ENCODE data around the gene ZNF627.
"Not testable (repeated sequence)": the region's sequence is repeated elsewhere in the genome, so short reads cannot be mapped to it uniquely, and the experiment has no call there.

ZNF627 gene

DNA sequence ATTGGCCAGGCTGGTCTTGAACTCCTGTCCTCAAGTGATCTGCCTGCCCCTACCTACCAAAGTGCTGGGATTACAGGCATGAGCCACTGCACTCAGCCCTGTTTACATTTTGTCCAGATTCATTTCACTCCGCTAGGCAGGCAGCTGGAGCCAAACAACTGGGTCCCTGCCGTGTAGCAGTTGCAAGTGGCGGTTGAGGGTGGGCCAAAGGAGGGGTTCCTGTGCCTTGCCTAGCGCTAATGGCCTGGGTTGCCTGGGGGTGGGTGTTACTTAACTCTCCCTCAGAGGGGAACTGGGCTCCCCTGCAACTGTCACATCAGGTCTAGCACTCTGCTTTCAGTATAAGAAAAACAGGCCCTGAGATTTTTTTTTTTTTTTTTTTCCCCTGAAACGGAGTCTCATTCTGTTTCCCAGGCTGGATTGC lies 27.2 kb upstream of the ZNF627 start (continued):
- peak; percentile 49; the same call in 1 of the 2 replicates for TF ChIP-seq ZNF10 (tag by site-specific recombination; IDR thresholded peaks at IDR 0.05)
- 0 out of 2 replicates have a peak, but pooled peaks have one; percentile 27 for TF ChIP-seq KLF1 (tag by site-specific recombination; IDR thresholded peaks at IDR 0.05)

DNA sequence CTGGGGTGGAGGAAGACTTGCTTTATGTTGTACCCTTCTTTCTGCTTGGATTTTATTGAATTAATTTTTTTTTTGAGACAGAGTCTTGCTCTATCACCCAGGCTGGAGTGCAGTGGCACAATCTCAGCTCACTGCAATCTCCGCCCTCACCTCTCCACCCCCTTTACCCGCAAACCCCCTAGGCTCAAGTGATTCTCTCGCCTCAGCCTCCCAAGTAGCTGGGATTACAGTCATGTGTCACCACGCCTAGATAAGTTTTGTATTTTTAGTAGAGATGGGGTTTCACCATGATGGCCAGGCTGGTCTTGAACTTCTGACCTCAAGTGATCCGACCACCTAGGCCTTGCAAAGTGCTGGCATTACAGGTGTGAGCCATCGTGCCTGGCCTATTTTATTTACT lies 23.9 kb upstream of the ZNF627 start:
- H3K27ac ChIP-seq (ENCODE audit: extremely low read depth, low read depth, low read length); H3K9me3 ChIP-seq (ENCODE audit: control insufficient read depth, insufficient read depth, low read depth, low read length); H3K4me1 ChIP-seq (ENCODE audit: control insufficient read depth, insufficient read depth, low read length); H3K36me3 ChIP-seq (ENCODE audit: control insufficient read depth in 2 of 2, insufficient read depth in 1 of 2, low read length in 2 of 2); H3K4me3 ChIP-seq (ENCODE audit: low read depth, low read length): not testable (repeated sequence)
- ChIA-PET CTCF (interaction anchor here (1.8 kb wide), 1 partner anchor 13 kb away, joined by 7 read pairs; no protein-coding TSS in a partner anchor), POLR2A (interaction anchor here (0.7 kb wide), 1 partner anchor 121 kb away, joined by 4 read pairs; no protein-coding TSS in a partner anchor)

GRCh38 chr19:11573763-11574162 lies 23.5 kb upstream of the ZNF627 start:
- H3K9me3 ChIP-seq (ENCODE audit: control insufficient read depth, insufficient read depth, low read depth, low read length); H3K36me3 ChIP-seq (ENCODE audit: control insufficient read depth in 2 of 2, insufficient read depth in 1 of 2, low read length in 2 of 2); POLR2A ChIA-PET; H3K4me1 ChIP-seq (ENCODE audit: control insufficient read depth, insufficient read depth, low read length); H3K27ac ChIP-seq (ENCODE audit: extremely low read depth, low read depth, low read length); H3K4me3 ChIP-seq (ENCODE audit: low read depth, low read length): not testable (repeated sequence)
- CTCF ChIA-PET, result interaction anchor here (1.3 to 1.8 kb wide), 3 partner anchors 11 to 13 kb away, joined by 3 to 7 read pairs (median 5); no protein-coding TSS in a partner anchor

DNA sequence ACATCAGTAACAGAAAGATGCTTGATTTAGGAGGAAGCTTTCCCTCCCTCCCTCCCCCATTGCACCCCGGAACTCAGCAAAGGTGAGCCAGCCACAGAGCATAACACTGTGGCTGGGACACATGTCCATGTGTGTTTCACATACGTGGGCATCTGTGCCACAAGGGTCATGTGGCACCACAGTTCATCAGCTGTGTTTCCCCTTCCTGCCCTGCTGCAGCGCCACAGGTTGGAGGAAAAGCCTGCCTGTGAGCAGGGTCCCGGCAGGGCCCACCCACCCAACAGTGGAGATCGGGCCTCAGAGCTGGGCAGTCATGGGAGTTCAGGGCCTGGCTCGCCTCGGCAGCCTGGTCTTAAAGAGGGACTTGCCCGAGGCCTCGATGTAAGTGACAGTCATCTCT lies 22.6 kb upstream of the ZNF627 start:
- POLR2A ChIA-PET, result no interaction called here
- Histone ChIP-seq H3K9me3 (ENCODE audit: control insufficient read depth, insufficient read depth, low read depth, low read length) (no peaks in the 10 kb centered on the region), H3K36me3 (ENCODE audit: control insufficient read depth in 2 of 2, insufficient read depth in 1 of 2, low read length in 2 of 2) (no peaks in the 10 kb centered on the region), H3K27ac (ENCODE audit: extremely low read depth, low read depth, low read length) (no peak overlapping the region), H3K4me3 (ENCODE audit: low read depth, low read length) (no peak overlapping the region), H3K4me1 (ENCODE audit: control insufficient read depth, insufficient read depth, low read length) (no peaks in the 10 kb centered on the region)
- TF ChIP-seq ZSCAN30 (tag by site-specific recombination; IDR thresholded peaks at IDR 0.05) (no peak), ZNF416 (tag by site-specific recombination; IDR thresholded peaks at IDR 0.05) (no peak), ZNF350 (tag by site-specific recombination; IDR thresholded peaks at IDR 0.05) (no peak), ZNF175 (tag by site-specific recombination; IDR thresholded peaks at IDR 0.05) (no peak), SALL2 (tag by site-specific recombination; IDR thresholded peaks at IDR 0.05; ENCODE audit: borderline replicate concordance) (no peak), PRDM2 (tag by site-specific recombination; IDR thresholded peaks at IDR 0.05; ENCODE audit: borderline replicate concordance) (no peak), ZBTB49 (tag by site-specific recombination; IDR thresholded peaks at IDR 0.05; ENCODE audit: low read depth) (no peak), YY2 (tag by site-specific recombination; IDR thresholded peaks at IDR 0.05) (no peak), ZNF624 (tag by site-specific recombination; IDR thresholded peaks at IDR 0.05) (no peak), ZNF2 (tag by site-specific recombination; IDR thresholded peaks at IDR 0.05) (no peak), ZXDB (tag by site-specific recombination; IDR thresholded peaks at IDR 0.05) (no peak), ZNF792 (tag by site-specific recombination; IDR thresholded peaks at IDR 0.05) (no peak), ZNF214 (tag by site-specific recombination; IDR thresholded peaks at IDR 0.05; ENCODE audit: borderline replicate concordance) (no peak)
- TF ChIP-seq, protein P1, sequence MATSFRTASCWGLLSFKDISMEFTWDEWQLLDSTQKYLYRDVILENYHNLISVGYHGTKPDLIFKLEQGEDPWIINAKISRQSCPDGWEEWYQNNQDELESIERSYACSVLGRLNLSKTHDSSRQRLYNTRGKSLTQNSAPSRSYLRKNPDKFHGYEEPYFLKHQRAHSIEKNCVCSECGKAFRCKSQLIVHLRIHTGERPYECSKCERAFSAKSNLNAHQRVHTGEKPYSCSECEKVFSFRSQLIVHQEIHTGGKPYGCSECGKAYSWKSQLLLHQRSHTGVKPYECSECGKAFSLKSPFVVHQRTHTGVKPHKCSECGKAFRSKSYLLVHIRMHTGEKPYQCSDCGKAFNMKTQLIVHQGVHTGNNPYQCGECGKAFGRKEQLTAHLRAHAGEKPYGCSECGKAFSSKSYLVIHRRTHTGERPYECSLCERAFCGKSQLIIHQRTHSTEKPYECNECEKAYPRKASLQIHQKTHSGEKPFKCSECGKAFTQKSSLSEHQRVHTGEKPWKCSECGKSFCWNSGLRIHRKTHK (tag by site-specific recombination; IDR thresholded peaks at IDR 0.05), result no peak
- CTCF ChIA-PET, result interaction anchor here (1.3 to 1.4 kb wide), 2 partner anchors 12 to 14 kb away, joined by 3 to 5 read pairs; no protein-coding TSS in a partner anchor
